Heart right ventricle (tissue), 16 donors: ENCODE results near the gene NUP50. TPM values are rescaled to one million over a fixed set of nuclear protein-coding genes. Genes with fewer than 3 reads are reported as not detected.

Source experiments
- ATAC-seq, 8 donors: fragments of 200-7000 bp; cut with Tn5 transposase; one replicate each; pipeline ENCODE4 v1.9.1; 2020; ENCODE audit warnings: mild to moderate bottlenecking in 8 of 8, moderate library complexity in 8 of 8, moderate number of reproducible peaks in 1 of 8
- DNase-seq, 2 donors: peaks; one replicate each; pipeline ENCODE4 v3.0.0-alpha.2; 2020
- H3K27ac ChIP-seq, 10 donors: fragments of 200-600 bp; sonication (generic) in 2 of 10; one replicate each; pipeline versions ENCODE4 v1.5.0 to v1.8.0; 2020 to 2022; ENCODE audit warnings: mild to moderate bottlenecking in 3 of 10
- H3K27me3 ChIP-seq, 7 donors: fragments of 200-600 bp; one replicate each; pipeline ENCODE4 v1.8.0; 2021 to 2022; ENCODE audit warnings: mild to moderate bottlenecking in 2 of 7
- H3K36me3 ChIP-seq, 9 donors: fragments of 200-600 bp; sonication (generic) in 1 of 9; one replicate each; pipeline versions ENCODE4 v1.5.0 to v1.8.0; 2020 to 2022; ENCODE audit warnings: mild to moderate bottlenecking in 2 of 9
- H3K4me1 ChIP-seq, 9 donors: fragments of 200-600 bp; sonication (generic) in 1 of 9; one replicate each; pipeline versions ENCODE4 v1.5.0 to v1.8.0; 2020 to 2022; ENCODE audit warnings: mild to moderate bottlenecking in 4 of 9
- H3K4me3 ChIP-seq, 10 donors: fragments of 200-600 bp; sonication (generic) in 2 of 10; one replicate each; pipeline versions ENCODE4 v1.5.0 to v1.8.0; 2020 to 2022; ENCODE audit warnings: mild to moderate bottlenecking in 7 of 10, moderate library complexity in 2 of 10
- H3K9me3 ChIP-seq, 11 donors: fragments of 200-600 bp in 10 of 11; sonication (generic) in 2 of 11; one replicate each; pipeline versions ENCODE4 v1.5.0 to v1.8.0; 2013 to 2022; ENCODE audit warnings: mild to moderate bottlenecking in 2 of 11, control low read depth in 1 of 11, moderate library complexity in 1 of 11
- WGBS, 2 donors: extraction: QIAGEN DNeasy Blood & Tissue Kit; methylation state at CpG; one replicate each; pipeline ENCODE4 v1.1.7; 2013; ENCODE audit warnings: inconsistent platforms in 1 of 2; 5-methylcytosine and 5-hydroxymethylcytosine counted together
- intact Hi-C, 10 donors: fragments of 100-400 bp; cut with DNase I; formaldehyde crosslinking; loops; one replicate each; pipeline versions ENCODE4 v1.11.1 to v1.14.2; 2022
- polyA plus RNA-seq, 2 donors: library from polyadenylated mRNA; stranded (reverse); fragments of 200-250 nt; gene quantifications; one replicate each; pipeline ENCODE4 v1.2.3, GENCODE V29; 2013
- total RNA-seq, 10 donors: library from RNA; stranded (reverse); fragmentation: NEBNext Ultra II Directional in 3 of 10; extraction: Animal tissue kit (Norgen Biotek cat#: 25700) in 3 of 10; gene quantifications; one replicate each; pipeline versions ENCODE4 v1.2.1 to v1.2.4, GENCODE V29; 2021 to 2023
- TF ChIP-seq, protein P1 (sequence below), 9 donors: fragments of 200-600 bp; sonication (generic) in 2 of 9; IDR thresholded peaks; one replicate each; pipeline versions ENCODE4 v1.5.0 to v1.8.0; 2021 to 2022; ENCODE audit warnings: antibody characterized with exemption in 9 of 9, mild to moderate bottlenecking in 5 of 9, moderate library complexity in 1 of 9
- donor health status: Arrhythmogenic right ventricular cardiomyopathy.
- donor health status: ischemic (EF 13 %, LVEDD 7.1; RV severe dilation, severe dysfunction).
- donor health status: healthy with polysubstance abuse.
- donor health status: DM: no; HTN: yes; CAD: no.
- donor health status: DM: no; HTN: no; CAD: no.
- donor health status: ischemic (EF 25% LVEDD 6.9; RV normal size, moderate dysfunction).
- donor health status: ischemic (EF 25% LVEDD 5.7; RV mildly dilated, moderate dysfunction).
- donor health status: healthy.
- donor health status: DM: yes; HTN: yes; CAD: no.
- donor health status: Ischemic cardiomyopathy.
- donor health status: ischemic (EF 35%, LVEDD 5.7; RV mildly dilated, moderate dysfunction).
- donor health status: nonischemic (EF 11% LVEDD 7.7; RV severe dilation, severe dysfunction).
- donor health status: DM: yes; HTN: yes; CAD: no.
- donor health status: PGD.
- donor health status: ischemic (EF 29% LVEDD 5.4; RV normal size, mild dysfunction).
- donor health status: nonischemic (EF 23%, LVEDD 6.1; RV moderate dilation, normal function).

The NUP50 gene
- total and polyA plus RNA-seq, 12 donors, result 5.7 to 21.2 (median 14.3) TPM

DNA sequence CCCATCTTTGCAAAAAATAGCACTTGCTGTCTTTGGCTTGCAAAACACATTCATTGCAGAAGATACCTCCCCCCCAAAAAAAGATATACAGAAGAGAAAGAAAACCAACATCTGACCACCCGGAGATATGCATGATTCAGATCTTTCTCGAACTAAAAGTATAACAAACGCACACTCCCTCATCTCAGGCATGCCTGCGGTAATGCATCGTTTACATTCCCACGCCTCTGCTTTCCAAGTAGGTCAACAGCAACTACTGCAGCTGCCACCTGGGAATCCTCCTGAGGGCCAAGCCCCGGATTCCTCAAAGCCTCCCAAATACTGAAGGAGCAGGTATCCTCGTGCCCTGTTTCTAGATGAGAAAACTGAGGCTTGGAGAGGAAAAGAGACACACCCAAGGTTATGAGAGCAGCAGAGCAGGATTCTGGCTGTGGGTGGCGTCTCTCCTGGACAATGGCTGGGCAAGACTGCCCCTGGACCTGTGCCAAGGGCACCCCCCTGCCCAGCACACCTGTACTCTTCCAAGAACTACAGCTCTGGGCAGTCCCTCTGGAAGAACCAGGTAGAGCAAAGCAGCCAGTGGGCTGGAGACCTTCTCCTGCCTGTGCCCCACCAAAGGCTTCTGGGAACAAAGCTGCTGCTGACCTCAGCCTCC lies 38.1 kb downstream of the NUP50 start:
- Histone ChIP-seq H3K36me3 (peaks cover 0 to 96% (median 8%) of the 10 kb centered on the region in 9 donors), H3K27me3 (no peaks in the 10 kb centered on the region), H3K9me3 (no peaks in the 10 kb centered on the region), H3K4me3 (no peak overlapping the region), H3K4me1 (no peaks in the 10 kb centered on the region), H3K27ac (no peak overlapping the region)
- ATAC-seq (no peak), DNase-seq (no peak)
- TF ChIP-seq, protein P1, sequence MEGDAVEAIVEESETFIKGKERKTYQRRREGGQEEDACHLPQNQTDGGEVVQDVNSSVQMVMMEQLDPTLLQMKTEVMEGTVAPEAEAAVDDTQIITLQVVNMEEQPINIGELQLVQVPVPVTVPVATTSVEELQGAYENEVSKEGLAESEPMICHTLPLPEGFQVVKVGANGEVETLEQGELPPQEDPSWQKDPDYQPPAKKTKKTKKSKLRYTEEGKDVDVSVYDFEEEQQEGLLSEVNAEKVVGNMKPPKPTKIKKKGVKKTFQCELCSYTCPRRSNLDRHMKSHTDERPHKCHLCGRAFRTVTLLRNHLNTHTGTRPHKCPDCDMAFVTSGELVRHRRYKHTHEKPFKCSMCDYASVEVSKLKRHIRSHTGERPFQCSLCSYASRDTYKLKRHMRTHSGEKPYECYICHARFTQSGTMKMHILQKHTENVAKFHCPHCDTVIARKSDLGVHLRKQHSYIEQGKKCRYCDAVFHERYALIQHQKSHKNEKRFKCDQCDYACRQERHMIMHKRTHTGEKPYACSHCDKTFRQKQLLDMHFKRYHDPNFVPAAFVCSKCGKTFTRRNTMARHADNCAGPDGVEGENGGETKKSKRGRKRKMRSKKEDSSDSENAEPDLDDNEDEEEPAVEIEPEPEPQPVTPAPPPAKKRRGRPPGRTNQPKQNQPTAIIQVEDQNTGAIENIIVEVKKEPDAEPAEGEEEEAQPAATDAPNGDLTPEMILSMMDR (IDR thresholded peaks at IDR 0.05), result no peak
- intact Hi-C loops, result no loop called here
- whole genome bisulfite sequencing, 2 donors, result 78 to 81% methylated on average over 9 of the region's 9 CpGs

DNA sequence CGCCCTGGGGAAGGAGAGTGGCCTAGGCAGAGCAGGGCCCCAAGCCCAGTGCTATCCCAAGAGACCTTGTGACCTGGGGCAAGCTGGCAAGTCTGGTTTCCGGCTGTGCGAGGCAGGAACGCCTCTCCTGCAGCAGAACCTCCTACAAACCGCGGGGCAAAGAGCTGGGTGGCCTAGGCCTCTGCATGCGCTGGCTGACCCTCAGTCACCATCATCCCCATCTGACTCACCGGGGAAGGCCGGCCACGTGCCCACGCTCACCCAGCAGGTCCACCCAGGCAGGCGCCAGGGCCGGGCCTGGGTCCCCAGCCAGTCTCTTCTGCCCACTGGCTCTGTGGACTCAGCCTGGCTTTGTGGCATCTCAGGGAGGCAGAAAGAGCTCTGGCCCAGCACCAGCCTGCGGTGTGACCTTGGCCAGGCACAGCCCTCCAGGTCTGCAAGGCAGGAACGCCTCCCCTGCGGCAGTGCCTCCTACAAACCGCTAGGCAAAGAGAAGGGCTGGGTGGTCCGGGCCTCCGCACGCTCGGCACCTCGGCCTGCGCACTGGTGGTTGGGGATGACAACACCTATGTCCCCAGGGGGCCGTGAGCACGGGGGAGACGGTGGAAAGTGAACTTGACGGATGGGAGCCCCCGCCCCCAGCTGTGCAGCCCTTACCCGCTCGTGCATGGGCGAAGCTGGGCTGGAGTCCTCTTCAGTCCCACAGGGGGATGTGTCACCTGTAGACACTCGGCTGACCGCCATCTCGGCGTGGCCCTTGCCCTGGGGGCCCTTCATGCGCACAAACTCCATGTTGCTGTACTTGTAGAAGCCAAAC lies 38.8 kb downstream of the NUP50 start:
- DNase-seq, result peak in 1 of 2 donors; percentile 8
- TF ChIP-seq, protein P1 (IDR thresholded peaks at IDR 0.05), result no peak
- no peaks in the 10 kb centered on the region for H3K4me1 ChIP-seq
- 93 to 94% methylated on average over 36 of the region's 36 CpGs for WGBS, 2 donors
- H3K36me3 ChIP-seq, result peaks cover 0 to 90% (median 8%) of the 10 kb centered on the region in 9 donors
- H3K9me3 ChIP-seq, result no peaks in the 10 kb centered on the region
- H3K4me3 ChIP-seq, result no peak overlapping the region
- no peak overlapping the region for H3K27ac ChIP-seq
- no peak for ATAC-seq
- intact Hi-C loops, result no loop called here
- H3K27me3 ChIP-seq, result no peaks in the 10 kb centered on the region

DNA sequence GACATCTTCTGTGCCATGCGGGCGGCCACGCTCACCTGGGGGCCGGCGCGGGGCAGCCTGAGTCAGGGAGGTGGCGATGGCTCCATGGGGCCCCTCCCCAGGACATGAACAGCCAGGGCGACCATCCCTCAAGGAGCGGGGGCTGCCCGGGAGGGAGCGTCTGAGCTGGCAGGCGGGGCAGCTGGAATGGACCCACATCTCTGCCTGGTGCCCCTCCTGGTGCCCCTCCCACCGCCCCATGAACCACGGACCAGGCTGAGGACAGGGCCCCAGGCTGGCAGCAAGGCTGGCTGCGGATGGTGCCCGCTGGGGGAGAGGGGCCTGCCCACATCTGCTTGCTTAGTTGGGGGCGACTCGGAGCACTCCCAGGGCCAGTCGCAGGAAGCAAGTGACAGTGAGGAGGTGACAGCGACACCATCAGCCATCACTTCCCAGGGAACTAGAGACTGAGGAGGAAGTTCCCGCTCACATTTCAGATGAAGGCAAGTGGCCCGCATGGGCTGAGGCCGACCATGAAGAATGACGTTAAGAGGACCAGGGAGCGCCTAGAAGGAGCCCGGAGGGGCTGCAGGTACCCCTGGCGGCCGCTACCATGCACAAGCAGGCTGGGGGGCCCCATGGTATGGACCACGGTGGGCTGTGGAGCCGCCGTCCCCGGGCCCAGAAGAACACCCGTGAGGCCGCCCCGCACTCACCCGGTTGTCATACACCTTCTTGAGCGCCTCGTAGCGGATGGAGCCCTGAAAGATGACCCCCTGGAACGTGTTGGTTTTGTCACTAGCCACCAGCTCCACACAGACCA lies 39.6 kb downstream of the NUP50 start:
- Histone ChIP-seq H3K36me3 (peaks cover 0 to 90% (median 8%) of the 10 kb centered on the region in 9 donors), H3K4me3 (no peak overlapping the region), H3K4me1 (no peaks in the 10 kb centered on the region), H3K9me3 (no peaks in the 10 kb centered on the region), H3K27me3 (no peaks in the 10 kb centered on the region), H3K27ac (no peak overlapping the region)
- ATAC-seq, result no peak
- TF ChIP-seq, protein P1 (IDR thresholded peaks at IDR 0.05), result no peak
- intact Hi-C loops, result no loop called here
- 94 to 95% methylated on average over 40 of the region's 40 CpGs for WGBS, 2 donors
- no peak for DNase-seq

DNA sequence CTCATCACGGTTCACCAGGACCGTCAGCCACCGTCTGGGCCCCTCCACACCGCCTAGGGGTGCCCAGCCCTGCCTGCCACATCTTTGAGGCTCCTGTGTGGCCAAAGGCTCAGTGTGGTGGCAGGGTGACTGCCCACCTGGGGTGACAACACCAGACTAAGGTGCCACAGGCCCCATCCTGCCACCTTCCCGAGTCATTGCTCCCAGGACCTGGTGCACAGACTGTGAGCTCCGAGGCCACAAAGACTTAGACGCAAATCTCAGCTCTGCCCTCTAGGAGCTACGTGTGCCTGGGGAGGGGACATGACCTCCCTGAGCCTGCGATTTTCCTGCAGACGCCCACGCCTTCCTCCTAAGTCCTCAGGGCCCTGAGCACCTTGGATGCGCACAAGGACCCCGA lies 40.5 kb downstream of the NUP50 start:
- DNase-seq (no peak), ATAC-seq (no peak)
- intact Hi-C loops, result no loop called here
- peaks cover 0 to 84% (median 8%) of the 10 kb centered on the region in 9 donors for H3K36me3 ChIP-seq
- 83 to 85% methylated on average over 13 of the region's 13 CpGs for WGBS, 2 donors
- H3K4me3 ChIP-seq, result no peak overlapping the region
- TF ChIP-seq, protein P1 (IDR thresholded peaks at IDR 0.05), result no peak
- H3K27ac ChIP-seq, result no peak overlapping the region
- no peaks in the 10 kb centered on the region for H3K9me3 ChIP-seq
- no peaks in the 10 kb centered on the region for H3K27me3 ChIP-seq
- H3K4me1 ChIP-seq, result no peaks in the 10 kb centered on the region
